H9 (cell line): ENCODE data around the gene PIEZO2. TPM values are rescaled to one million over a fixed set of nuclear protein-coding genes. Genes with fewer than 3 reads are reported as not detected.

Source experiments
- DNase-seq: peaks from one replicate; pipeline ENCODE4 v3.0.0-alpha.2; 2017
- H2AFZ ChIP-seq: one replicate; pipeline ENCODE4 v1.6.1; 2013; ENCODE audit warnings: mild to moderate bottlenecking, low read length, control low read depth, moderate library complexity
- H2AK5ac ChIP-seq: 2 replicates; pipeline ENCODE4 v1.6.1; 2013; ENCODE audit warnings: low read length, control low read depth, mixed read lengths; ENCODE audit not compliant: insufficient read length
- H2BK120ac ChIP-seq: one replicate; pipeline ENCODE4 v1.6.1; 2013; ENCODE audit warnings: low read depth, mild to moderate bottlenecking, low read length, control low read depth, inconsistent platforms; ENCODE audit not compliant: poor library complexity, severe bottlenecking
- H2BK12ac ChIP-seq: 2 replicates; pipeline ENCODE4 v1.6.1; 2013; ENCODE audit warnings: low read length, control low read depth, mixed read lengths, low read depth; ENCODE audit not compliant: insufficient read length
- H2BK15ac ChIP-seq: 2 replicates; pipeline ENCODE4 v1.6.1; 2013; ENCODE audit warnings: low read depth, low read length, control low read depth
- H2BK20ac ChIP-seq: one replicate; pipeline ENCODE4 v1.6.1; 2013; ENCODE audit warnings: low read depth, mild to moderate bottlenecking, low read length, control low read depth, inconsistent platforms; ENCODE audit not compliant: poor library complexity, severe bottlenecking
- H2BK5ac ChIP-seq: 2 replicates; pipeline ENCODE4 v1.6.1; 2013; ENCODE audit warnings: low read length, control low read depth, mixed read lengths; ENCODE audit not compliant: insufficient read length
- H3K14ac ChIP-seq: 2 replicates; pipeline ENCODE4 v1.6.1; 2013; ENCODE audit warnings: low read length, control low read depth; ENCODE audit not compliant: insufficient read depth
- H3K18ac ChIP-seq: 2 replicates; pipeline ENCODE4 v1.6.1; 2013; ENCODE audit warnings: low read depth, mild to moderate bottlenecking, mixed read lengths, low read length, control low read depth; ENCODE audit not compliant: insufficient read length
- H3K23ac ChIP-seq: 2 replicates; pipeline ENCODE4 v1.6.1; 2013; ENCODE audit warnings: low read length, control low read depth, mixed read lengths, low read depth; ENCODE audit not compliant: insufficient read length
- H3K23me2 ChIP-seq: 2 replicates; pipeline ENCODE4 v1.6.1; 2013; ENCODE audit warnings: low read depth, mild to moderate bottlenecking, mixed read lengths, low read length, control low read depth; ENCODE audit not compliant: insufficient read length, poor library complexity, severe bottlenecking
- H3K27ac ChIP-seq: 2 replicates; pipeline ENCODE4 v1.5.1; 2013; ENCODE audit warnings: low read length, control low read depth, mixed read lengths, low read depth; ENCODE audit not compliant: insufficient read length
- H3K27me3 ChIP-seq: 2 replicates; pipeline ENCODE4 v1.6.1; 2013; ENCODE audit warnings: low read length, control low read depth, inconsistent platforms; ENCODE audit not compliant: insufficient read depth
- H3K4ac ChIP-seq: 2 replicates; pipeline ENCODE4 v1.6.1; 2013; ENCODE audit warnings: low read depth, mild to moderate bottlenecking, control low read depth, inconsistent platforms, low read length, moderate library complexity
- H3K4me1 ChIP-seq: 2 replicates; pipeline ENCODE4 v1.6.1; 2013; ENCODE audit warnings: low read length, control low read depth, inconsistent platforms; ENCODE audit not compliant: insufficient read depth
- H3K4me2 ChIP-seq: 2 replicates; pipeline ENCODE4 v1.6.1; 2013; ENCODE audit warnings: low read length, control low read depth, mixed read lengths; ENCODE audit not compliant: insufficient read length, insufficient read depth
- H3K56ac ChIP-seq: 2 replicates; pipeline ENCODE4 v1.6.1; 2013; ENCODE audit warnings: low read depth, mild to moderate bottlenecking, mixed read lengths, low read length, control low read depth; ENCODE audit not compliant: insufficient read length
- H3K79me1 ChIP-seq: 2 replicates; pipeline ENCODE4 v1.6.1; 2013; ENCODE audit warnings: low read depth, mild to moderate bottlenecking, moderate library complexity, low read length, control low read depth, inconsistent platforms; ENCODE audit not compliant: insufficient read depth, poor library complexity, severe bottlenecking
- H3K79me2 ChIP-seq: 2 replicates; pipeline ENCODE4 v1.6.1; 2013; ENCODE audit warnings: low read length, control low read depth, inconsistent platforms; ENCODE audit not compliant: insufficient read depth
- H3K9ac ChIP-seq: 2 replicates; pipeline ENCODE4 v1.6.1; 2013; ENCODE audit warnings: low read length, control low read depth, mixed read lengths; ENCODE audit not compliant: insufficient read length; ENCODE audit errors: extremely low read depth
- H3K9me3 ChIP-seq: one replicate; pipeline ENCODE4 v1.6.1; 2013; ENCODE audit warnings: low read depth, low read length, inconsistent platforms; ENCODE audit not compliant: control insufficient read depth
- H3T11ph ChIP-seq: one replicate; pipeline ENCODE4 v1.6.1; 2013; ENCODE audit warnings: mild to moderate bottlenecking, low read length, control low read depth, inconsistent platforms
- H4K20me1 ChIP-seq: one replicate; pipeline ENCODE4 v1.6.1; 2013; ENCODE audit not compliant: control insufficient read depth, insufficient read length, insufficient read depth
- H4K5ac ChIP-seq: 2 replicates; pipeline ENCODE4 v1.6.1; 2013; ENCODE audit warnings: low read depth, mild to moderate bottlenecking, mixed read lengths, low read length, control low read depth; ENCODE audit not compliant: insufficient read length
- H4K8ac ChIP-seq: replicated peaks from 2 replicates; pipeline ENCODE4 v1.6.1; 2013; ENCODE audit warnings: low read length, control low read depth, mixed read lengths, low read depth; ENCODE audit not compliant: insufficient read length
- H4K91ac ChIP-seq: 2 replicates; pipeline ENCODE4 v1.6.1; 2013; ENCODE audit warnings: low read depth, mild to moderate bottlenecking, moderate library complexity, mixed read lengths, low read length, control low read depth; ENCODE audit not compliant: insufficient read length
- H3K27ac Mint-ChIP-seq, 3 experiments: 2 replicates in 2 of 3; 3 replicates in 1 of 3; pipeline ENCODE4 v1.8.0; 2020 to 2021; ENCODE audit warnings: mixed read lengths in 3 of 3, mild to moderate bottlenecking in 1 of 3, moderate library complexity in 1 of 3
- H3K27me3 Mint-ChIP-seq: 2 replicates; pipeline ENCODE4 v1.8.0; 2021; ENCODE audit warnings: low read depth, mild to moderate bottlenecking, moderate library complexity, mixed read lengths
- H3K36me3 Mint-ChIP-seq, 3 experiments: 2 replicates in 2 of 3; 3 replicates in 1 of 3; pipeline ENCODE4 v1.8.0; 2020 to 2021; ENCODE audit warnings: low read depth in 3 of 3, mixed read lengths in 3 of 3; ENCODE audit not compliant: insufficient read depth in 1 of 3
- H3K4me1 Mint-ChIP-seq, 2 experiments: 2 replicates each; pipeline ENCODE4 v1.8.0; 2020; ENCODE audit warnings: mixed read lengths in 2 of 2
- H3K4me3 Mint-ChIP-seq, 2 experiments: 2 replicates in 1 of 2; 3 replicates in 1 of 2; pipeline ENCODE4 v1.8.0; 2020 to 2021; ENCODE audit warnings: mild to moderate bottlenecking in 2 of 2, mixed read lengths in 2 of 2, moderate library complexity in 1 of 2
- H3K9me3 Mint-ChIP-seq, 2 experiments: 2 replicates in 1 of 2; 3 replicates in 1 of 2; pipeline ENCODE4 v1.8.0; 2020; ENCODE audit warnings: mild to moderate bottlenecking in 2 of 2, mixed read lengths in 2 of 2, moderate library complexity in 1 of 2
- CTCF ChIP-seq: fragments of 200-600 bp; sonication (generic); conservative IDR thresholded peaks from 3 replicates; pipeline ENCODE4 v1.8.0; 2021; ENCODE audit warnings: antibody characterized with exemption, mild to moderate bottlenecking
- WGBS: extraction: QIAGEN DNeasy Blood & Tissue Kit; methylation state at CpG from one replicate; pipeline ENCODE4 v1.1.7; 2013; ENCODE audit warnings: missing lambda C conversion rate, low lambda C conversion rate, mixed read lengths; ENCODE audit not compliant: insufficient read length; ENCODE audit errors: extremely low coverage; 5-methylcytosine and 5-hydroxymethylcytosine counted together
- total RNA-seq: library from RNA; stranded (reverse); gene quantifications from 2 replicates; pipeline ENCODE4 v1.2.1, GENCODE V29; 2021

Gene PIEZO2
- total RNA-seq, 1 experiment from 2014 or later: 3.9 TPM

DNA sequence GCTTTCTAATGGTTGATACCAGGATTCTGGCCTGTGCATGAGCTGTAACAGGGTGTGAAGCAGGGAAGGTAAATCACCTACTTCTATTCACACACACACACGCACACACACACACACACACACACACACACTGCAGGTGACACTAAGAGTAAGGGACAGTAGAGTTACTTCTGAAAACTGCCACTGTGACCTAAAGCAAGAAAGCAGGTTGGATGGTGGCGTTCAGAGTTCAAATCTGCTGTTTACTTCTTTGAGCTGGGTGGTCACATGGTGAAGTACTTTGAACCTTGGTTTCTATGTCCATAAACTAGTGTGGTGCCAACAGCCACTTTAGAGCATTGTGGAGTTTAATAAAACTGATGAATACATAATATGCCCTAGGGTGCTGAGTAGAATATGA, 248.0 kb downstream of the PIEZO2 start:
- H3K36me3 Mint-ChIP-seq: peaks cover 0 to 4% (median 0%) of the 10 kb centered on the region in 3 experiments; a peak in 1 of 7 replicates
- no peak overlapping the region for H4K8ac ChIP-seq
- H4K91ac ChIP-seq: no peak overlapping the region

More for the DNA sequence above, 248.0 kb downstream of the PIEZO2 start:
- Histone ChIP-seq H3K14ac (no peak overlapping the region), H2BK15ac (no peak overlapping the region), H3T11ph (no peak overlapping the region), H2BK20ac (no peak overlapping the region), H2AK5ac (no peak overlapping the region), H3K4ac (no peak overlapping the region), H3K23me2 (no peaks in the 10 kb centered on the region), H3K56ac (no peak overlapping the region), H4K20me1 (no peaks in the 10 kb centered on the region), H2AFZ (no peak overlapping the region), H3K23ac (no peak overlapping the region), H3K9ac (no peak overlapping the region), H4K5ac (no peak overlapping the region), H3K27ac (no peak overlapping the region), H3K79me1 (no peaks in the 10 kb centered on the region), H2BK5ac (no peak overlapping the region), H3K4me2 (no peak overlapping the region), H3K79me2 (no peaks in the 10 kb centered on the region), H2BK120ac (no peak overlapping the region), H3K9me3 (no peaks in the 10 kb centered on the region), H3K18ac (no peak overlapping the region), H2BK12ac (no peak overlapping the region), H3K4me1 (no peaks in the 10 kb centered on the region; the same call in 1 of the 2 replicates), H3K27me3 (no peaks in the 10 kb centered on the region)
- no peak overlapping the region for H3K4me3 Mint-ChIP-seq
- DNase-seq: no peak
- no peaks in the 10 kb centered on the region; a peak in 1 of 5 replicates for H3K9me3 Mint-ChIP-seq
- H3K4me1 Mint-ChIP-seq: peaks cover 3 to 6% of the 10 kb centered on the region in 2 experiments; a peak in 2 of 4 replicates
- no CpG with 5 or more reads among the region's 2 CpGs for WGBS
- no peak overlapping the region for H3K27ac Mint-ChIP-seq
- peaks cover 1% of the 10 kb centered on the region; the same call in 1 of the 2 replicates for H3K27me3 Mint-ChIP-seq
- TF ChIP-seq CTCF: no peak
